ENCODE data around the gene GLCCI1.

DNA sequence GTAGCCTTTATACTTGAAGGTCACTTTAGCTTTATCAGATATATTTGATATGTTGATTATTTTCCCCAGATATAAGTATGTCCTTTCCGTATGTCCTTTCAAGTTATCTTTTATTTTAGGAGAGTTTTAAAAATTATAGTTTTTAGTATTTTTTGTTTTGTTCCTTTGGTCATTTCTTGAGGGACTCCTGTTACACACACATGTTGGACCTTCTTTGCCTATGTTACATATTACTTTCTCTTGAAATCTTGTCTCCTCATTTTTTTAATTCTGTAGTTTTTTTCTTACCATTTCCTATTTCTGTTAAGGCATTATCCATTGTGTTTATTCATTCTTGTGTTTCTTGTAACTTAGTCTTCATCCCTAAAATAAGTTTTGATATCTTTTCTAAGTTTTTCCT, 23.9 kb downstream of the GLCCI1 start:
- no peak for TF ChIP-seq POLR2AphosphoS5 (IDR thresholded peaks at IDR 0.05; ENCODE audit: low read depth, low read length)
- TF ChIP-seq RXRA (IDR thresholded peaks at IDR 0.05; ENCODE audit: insufficient read depth, low read depth, low read length) = no peak
- no peak for TF ChIP-seq POLR2A (IDR thresholded peaks at IDR 0.05; ENCODE audit: control extremely low read depth in 1 of 2, low read depth in 2 of 2, low read length in 2 of 2)
- no peak for TF ChIP-seq RNF2 (IDR thresholded peaks at IDR 0.05; ENCODE audit: borderline replicate concordance, low read depth, low read length, missing control alignments, poor library complexity, severe bottlenecking)
- no peak for TF ChIP-seq MAX (IDR thresholded peaks at IDR 0.05)
- TF ChIP-seq EGR1 (IDR thresholded peaks at IDR 0.05; ENCODE audit: borderline replicate concordance, low read depth, low read length) = no peak
- TF ChIP-seq RAD21 (IDR thresholded peaks at IDR 0.05 in 1 of 2, conservative IDR thresholded peaks at IDR 0.05 in 1 of 2; ENCODE audit: low read depth in 2 of 2, low read length in 2 of 2) = no peak
- TF ChIP-seq, protein P1, sequence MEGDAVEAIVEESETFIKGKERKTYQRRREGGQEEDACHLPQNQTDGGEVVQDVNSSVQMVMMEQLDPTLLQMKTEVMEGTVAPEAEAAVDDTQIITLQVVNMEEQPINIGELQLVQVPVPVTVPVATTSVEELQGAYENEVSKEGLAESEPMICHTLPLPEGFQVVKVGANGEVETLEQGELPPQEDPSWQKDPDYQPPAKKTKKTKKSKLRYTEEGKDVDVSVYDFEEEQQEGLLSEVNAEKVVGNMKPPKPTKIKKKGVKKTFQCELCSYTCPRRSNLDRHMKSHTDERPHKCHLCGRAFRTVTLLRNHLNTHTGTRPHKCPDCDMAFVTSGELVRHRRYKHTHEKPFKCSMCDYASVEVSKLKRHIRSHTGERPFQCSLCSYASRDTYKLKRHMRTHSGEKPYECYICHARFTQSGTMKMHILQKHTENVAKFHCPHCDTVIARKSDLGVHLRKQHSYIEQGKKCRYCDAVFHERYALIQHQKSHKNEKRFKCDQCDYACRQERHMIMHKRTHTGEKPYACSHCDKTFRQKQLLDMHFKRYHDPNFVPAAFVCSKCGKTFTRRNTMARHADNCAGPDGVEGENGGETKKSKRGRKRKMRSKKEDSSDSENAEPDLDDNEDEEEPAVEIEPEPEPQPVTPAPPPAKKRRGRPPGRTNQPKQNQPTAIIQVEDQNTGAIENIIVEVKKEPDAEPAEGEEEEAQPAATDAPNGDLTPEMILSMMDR (IDR thresholded peaks at IDR 0.05; ENCODE audit: control extremely low read depth in 1 of 3, insufficient read depth in 1 of 3, low read depth in 1 of 3, low read length in 3 of 3) = no peak
- no peak for TF ChIP-seq JUND (IDR thresholded peaks at IDR 0.05; ENCODE audit: low read length)
